Measurements from ENCODE around the gene MS4A15. TPM values are rescaled to one million over a fixed set of nuclear protein-coding genes. Genes with fewer than 3 reads are reported as not detected.
"Not testable (repeated sequence)": the region's sequence is repeated elsewhere in the genome, so short reads cannot be mapped to it uniquely, and the experiment has no call there.

MS4A15 gene, protein sequence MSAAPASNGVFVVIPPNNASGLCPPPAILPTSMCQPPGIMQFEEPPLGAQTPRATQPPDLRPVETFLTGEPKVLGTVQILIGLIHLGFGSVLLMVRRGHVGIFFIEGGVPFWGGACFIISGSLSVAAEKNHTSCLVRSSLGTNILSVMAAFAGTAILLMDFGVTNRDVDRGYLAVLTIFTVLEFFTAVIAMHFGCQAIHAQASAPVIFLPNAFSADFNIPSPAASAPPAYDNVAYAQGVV
- total RNA-seq, result not detected

DNA sequence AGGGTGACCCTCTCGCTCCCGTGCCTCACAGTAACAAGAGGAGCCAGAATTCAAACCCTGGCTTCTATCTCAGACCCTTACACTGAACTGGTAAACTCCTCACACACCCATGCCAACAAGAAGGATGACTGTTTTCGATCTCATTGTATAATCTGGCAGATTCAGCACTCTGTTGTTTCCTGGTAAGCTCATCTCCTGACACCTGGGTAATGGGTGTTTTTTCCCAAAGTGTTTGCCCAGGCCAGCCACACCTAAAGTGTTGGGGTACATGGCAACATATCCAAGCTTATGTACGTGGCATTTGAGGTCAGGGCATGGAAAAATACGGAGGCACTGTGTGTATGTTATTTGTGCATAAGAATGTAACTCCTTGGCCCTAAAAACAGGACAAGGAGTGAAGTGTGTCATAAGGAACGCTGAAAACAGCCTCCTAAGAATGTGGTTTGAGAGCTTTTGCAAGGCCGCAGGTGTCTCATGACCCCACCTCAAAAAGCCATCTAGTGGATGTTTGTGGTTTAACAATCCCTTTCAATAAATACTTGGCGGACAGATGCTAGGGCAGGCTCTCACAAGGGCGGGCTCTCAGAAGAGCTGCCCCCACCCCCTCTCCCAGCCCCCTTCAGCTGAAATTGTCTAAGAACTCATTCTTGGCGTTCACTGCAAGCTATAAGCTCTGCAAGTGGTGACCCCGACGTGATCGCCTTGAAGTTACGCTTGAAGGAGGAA, at the start of gene MS4A15:
MS4A15 (plus strand) TSS at position 561 of the 726 bp plus-strand sequence. CDS start 6,867 bp downstream, outside the sequence.
- Mint-ChIP-seq H3K4me3 (no peak within 1 kb of the TSS), H3K9me3 (no peaks in the 10 kb centered on the region), H3K36me3 (no peaks in the 10 kb centered on the region), H3K4me1 (ENCODE audit: low read depth in 2 of 2) (no peaks in the 10 kb centered on the region), H3K27me3 (peaks cover 22 to 31% of the 10 kb centered on the region in 2 donors), H3K27ac (no peak within 1 kb of the TSS)
- DNase-seq (ENCODE audit: low spot score) (no peak), ATAC-seq (no peak)

DNA sequence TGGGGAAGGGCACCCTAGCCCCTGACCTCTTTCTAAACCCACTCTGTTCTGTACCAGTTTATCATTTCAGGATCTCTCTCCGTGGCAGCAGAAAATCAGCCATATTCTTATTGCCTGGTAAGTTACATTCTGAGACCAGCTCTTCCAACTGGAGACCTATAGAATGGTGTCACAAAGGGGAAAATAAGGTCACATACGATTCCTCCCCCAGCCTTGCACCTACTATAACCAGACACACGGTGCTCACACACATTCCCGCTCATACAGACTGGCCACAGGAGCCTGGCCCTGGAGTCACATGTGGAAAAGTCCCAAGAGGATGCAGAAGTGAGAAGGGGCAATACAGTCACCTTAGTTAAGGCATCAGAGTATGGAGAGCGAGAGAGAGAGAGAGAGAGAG, 49.7 kb upstream of the MS4A15 start:
- H3K4me3 Mint-ChIP-seq, result no peak overlapping the region
- no peak overlapping the region for H3K27ac Mint-ChIP-seq
- no peaks in the 10 kb centered on the region for H3K4me1 Mint-ChIP-seq (ENCODE audit: low read depth in 2 of 2)
- DNase-seq (ENCODE audit: low spot score), result no peak
- H3K36me3 Mint-ChIP-seq, result no peaks in the 10 kb centered on the region
- no peak for ATAC-seq
- H3K9me3 Mint-ChIP-seq, result no peaks in the 10 kb centered on the region
- peaks cover 7 to 15% of the 10 kb centered on the region in 2 donors for H3K27me3 Mint-ChIP-seq

DNA sequence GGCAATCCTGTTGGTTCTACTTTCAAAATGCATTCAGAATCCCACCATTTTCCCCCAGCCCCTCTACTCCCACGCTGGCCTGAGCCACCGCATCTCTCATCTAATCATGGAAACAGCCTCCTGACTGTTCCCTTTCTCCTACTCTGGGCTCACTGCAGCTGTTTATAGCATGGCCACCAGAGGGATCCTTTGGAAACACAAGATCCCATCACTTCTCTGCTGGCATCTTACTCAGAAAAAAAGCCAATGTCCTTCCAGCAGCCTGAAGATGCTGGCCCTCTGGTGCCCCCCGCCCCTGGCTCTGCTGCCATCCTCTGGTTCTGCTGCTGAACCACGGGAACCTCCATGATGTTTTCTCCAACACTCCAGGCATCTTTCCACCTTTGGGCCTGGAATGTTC, 46.2 kb upstream of the MS4A15 start:
- Mint-ChIP-seq H3K27ac (no peak overlapping the region), H3K9me3 (no peaks in the 10 kb centered on the region), H3K27me3 (peaks cover 8 to 15% of the 10 kb centered on the region in 2 donors), H3K4me3 (no peak overlapping the region), H3K4me1 (ENCODE audit: low read depth in 2 of 2) (peaks cover 0 to 4% of the 10 kb centered on the region in 2 donors), H3K36me3 (no peaks in the 10 kb centered on the region)
- ATAC-seq (no peak), DNase-seq (ENCODE audit: low spot score) (no peak)

DNA sequence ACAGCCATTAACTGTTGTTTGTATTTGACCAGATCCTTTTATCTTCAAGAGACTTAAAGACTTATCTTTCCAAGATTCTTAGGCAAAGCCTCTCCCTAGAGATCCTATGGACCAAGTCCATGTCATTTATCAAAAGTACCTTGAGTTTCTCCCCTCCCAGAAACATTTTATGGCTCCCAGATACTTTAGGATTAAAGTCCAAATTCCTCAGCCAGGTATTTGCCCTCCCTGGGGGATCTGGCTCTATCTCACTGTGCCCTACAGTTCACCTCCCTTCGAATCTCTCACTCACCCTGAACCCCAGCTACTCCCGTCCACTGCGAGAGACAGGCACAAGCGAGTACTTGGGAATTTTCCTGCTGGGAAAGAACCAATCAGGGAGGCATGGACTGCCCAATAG, 45.4 kb upstream of the MS4A15 start:
- H3K27ac Mint-ChIP-seq, result no peak overlapping the region
- H3K27me3 Mint-ChIP-seq, result peaks cover 14 to 16% of the 10 kb centered on the region in 2 donors
- H3K9me3 Mint-ChIP-seq, result no peaks in the 10 kb centered on the region
- H3K4me1 Mint-ChIP-seq (ENCODE audit: low read depth in 2 of 2), result peaks cover 0 to 4% of the 10 kb centered on the region in 2 donors
- DNase-seq (ENCODE audit: low spot score) (no peak), ATAC-seq (no peak)
- H3K4me3 Mint-ChIP-seq, result no peak overlapping the region
- H3K36me3 Mint-ChIP-seq, result no peaks in the 10 kb centered on the region

DNA sequence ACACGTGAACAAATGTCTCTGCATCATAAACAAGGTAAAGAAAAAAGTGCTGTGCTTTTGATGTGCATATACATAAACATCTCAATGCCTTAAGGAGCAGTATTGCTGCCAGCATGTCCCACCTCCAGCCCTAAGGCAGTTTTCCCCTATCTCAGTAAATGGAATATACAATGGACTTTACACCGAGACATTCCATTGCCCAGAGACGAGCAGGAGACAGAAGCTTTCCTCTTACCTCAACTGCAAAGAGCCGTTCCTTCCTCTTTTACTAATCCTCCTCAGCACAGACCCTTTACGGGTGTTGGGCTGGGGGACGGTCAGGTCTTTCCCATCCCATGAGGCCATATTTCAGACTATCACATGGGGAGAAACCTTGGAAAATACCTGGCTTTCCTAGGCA, 43.2 kb upstream of the MS4A15 start:
- peaks cover 7 to 13% of the 10 kb centered on the region in 2 donors for H3K27me3 Mint-ChIP-seq
- not testable (repeated sequence) for H3K9me3 Mint-ChIP-seq; H3K4me3 Mint-ChIP-seq; H3K27ac Mint-ChIP-seq; DNase-seq (ENCODE audit: low spot score); ATAC-seq; H3K36me3 Mint-ChIP-seq; H3K4me1 Mint-ChIP-seq (ENCODE audit: low read depth in 2 of 2)

DNA sequence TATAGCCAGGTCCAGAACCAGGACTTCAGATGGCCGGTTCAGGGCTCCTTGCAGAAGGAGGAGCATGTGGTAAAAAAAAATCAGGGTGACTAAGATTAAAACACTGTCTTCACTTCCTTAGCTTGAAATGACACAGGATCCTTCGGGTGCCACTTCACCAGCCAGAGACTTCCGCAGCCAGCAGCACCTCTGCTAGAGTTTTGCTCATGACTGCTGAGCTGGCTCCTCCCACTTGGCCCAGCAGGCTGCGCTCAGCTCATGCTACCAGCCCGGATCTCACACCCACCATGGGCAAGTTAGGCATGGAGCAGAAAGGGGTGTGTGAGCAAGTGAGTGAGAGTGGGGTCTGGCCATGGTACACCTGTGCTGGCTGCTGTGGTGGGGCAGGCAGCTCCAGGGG, 38.7 kb upstream of the MS4A15 start:
- H3K4me1 Mint-ChIP-seq (ENCODE audit: low read depth in 2 of 2), result peaks cover 0 to 4% of the 10 kb centered on the region in 2 donors
- no peak for DNase-seq (ENCODE audit: low spot score)
- peak; percentile 28 to 85 for ATAC-seq
- H3K9me3 Mint-ChIP-seq, result no peaks in the 10 kb centered on the region
- no peaks in the 10 kb centered on the region for H3K36me3 Mint-ChIP-seq
- H3K27me3 Mint-ChIP-seq, result peaks cover 7 to 20% of the 10 kb centered on the region in 2 donors
- no peak overlapping the region for H3K4me3 Mint-ChIP-seq
- H3K27ac Mint-ChIP-seq, result no peak overlapping the region

DNA sequence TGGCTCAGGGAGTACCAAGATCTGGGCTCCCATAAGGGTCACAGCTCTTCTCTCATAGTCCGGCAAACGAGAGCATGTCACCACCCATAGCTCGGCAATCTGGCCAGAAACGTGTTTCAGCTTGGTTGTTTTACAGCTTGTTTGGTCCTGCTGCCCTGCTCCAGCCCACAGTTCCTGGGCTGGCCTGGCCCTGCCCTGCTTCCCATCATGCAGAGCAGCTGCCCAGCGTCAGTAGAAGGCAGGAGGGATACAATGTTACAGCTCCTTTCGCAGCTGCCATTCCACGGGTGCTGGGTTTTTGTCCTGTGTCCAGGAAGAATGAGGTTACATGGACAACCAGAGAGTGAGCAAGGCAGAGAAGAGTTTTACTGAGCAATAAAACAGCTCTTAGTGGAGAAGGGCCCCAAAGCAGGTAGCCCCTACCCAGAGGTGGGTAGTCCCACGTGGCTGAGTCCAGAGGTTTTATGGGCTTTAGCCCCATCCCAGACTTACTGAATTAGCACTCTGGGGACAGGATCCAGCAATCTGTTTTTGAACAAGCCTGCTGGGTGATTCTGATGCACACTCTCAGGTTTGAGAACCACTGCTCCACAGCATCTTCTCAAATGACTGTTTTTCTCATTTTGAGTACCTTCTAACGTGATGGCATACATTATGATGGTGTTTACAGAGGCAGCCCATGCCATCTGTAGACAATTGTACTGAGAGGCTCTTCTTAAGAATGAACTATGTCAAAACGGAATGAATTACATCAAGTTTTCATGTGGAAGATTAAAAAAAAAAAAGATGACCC, 37.9 kb upstream of the MS4A15 start:
- Mint-ChIP-seq H3K9me3 (no peaks in the 10 kb centered on the region), H3K4me1 (ENCODE audit: low read depth in 2 of 2) (peaks cover 0 to 4% of the 10 kb centered on the region in 2 donors), H3K27ac (no peak overlapping the region), H3K4me3 (no peak overlapping the region), H3K36me3 (no peaks in the 10 kb centered on the region), H3K27me3 (peaks cover 7 to 16% of the 10 kb centered on the region in 2 donors)
- ATAC-seq (peak in 1 of 2 donors; percentile 57), DNase-seq (ENCODE audit: low spot score) (no peak)

DNA sequence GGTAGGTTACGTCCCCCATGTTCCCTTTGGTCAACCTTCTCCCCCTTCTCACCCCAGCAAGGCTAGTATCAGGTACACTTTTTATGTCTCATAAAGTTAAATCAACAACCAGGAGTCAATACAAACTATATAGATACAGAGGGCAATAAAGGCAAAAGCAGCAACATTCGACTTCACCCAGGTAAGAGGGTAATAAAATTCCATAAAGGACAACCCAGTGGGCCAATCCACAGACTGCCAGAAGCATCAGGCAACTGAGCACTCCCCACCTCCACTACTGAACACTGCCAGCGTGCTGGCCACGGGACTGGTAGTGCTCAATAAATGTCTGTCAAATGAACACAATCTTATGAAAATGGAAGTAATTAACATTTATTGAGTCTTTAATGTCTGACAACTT, 37.3 kb upstream of the MS4A15 start:
- no peak overlapping the region for H3K27ac Mint-ChIP-seq
- no peak for DNase-seq (ENCODE audit: low spot score)
- ATAC-seq, result no peak
- H3K4me3 Mint-ChIP-seq, result no peak overlapping the region
- no peaks in the 10 kb centered on the region for H3K36me3 Mint-ChIP-seq
- H3K27me3 Mint-ChIP-seq, result peaks cover 7 to 16% of the 10 kb centered on the region in 2 donors
- H3K4me1 Mint-ChIP-seq (ENCODE audit: low read depth in 2 of 2), result peaks cover 0 to 3% of the 10 kb centered on the region in 2 donors
- no peaks in the 10 kb centered on the region for H3K9me3 Mint-ChIP-seq

DNA sequence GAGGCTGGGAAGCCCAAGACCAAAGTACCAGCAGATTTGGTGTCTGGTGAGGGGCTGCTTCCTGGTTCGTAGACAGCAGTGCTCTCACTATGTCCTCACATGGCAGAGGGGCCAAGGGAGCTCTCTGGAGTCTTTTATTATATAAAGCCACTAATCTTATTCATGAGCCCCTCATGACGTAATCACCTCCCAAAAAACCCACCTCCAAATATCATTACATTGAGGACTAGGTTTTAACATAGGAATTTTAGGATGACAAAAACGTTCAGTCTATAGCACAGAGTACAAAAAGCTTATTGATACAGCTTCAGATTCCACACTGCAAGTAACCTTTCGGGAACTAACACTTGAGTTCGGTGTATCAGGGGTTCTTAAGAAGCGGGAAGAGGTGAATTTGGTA, 36.2 kb upstream of the MS4A15 start:
- Mint-ChIP-seq H3K9me3 (no peaks in the 10 kb centered on the region), H3K36me3 (no peaks in the 10 kb centered on the region), H3K27ac (no peak overlapping the region), H3K27me3 (peaks cover 6 to 16% of the 10 kb centered on the region in 2 donors), H3K4me3 (no peak overlapping the region), H3K4me1 (ENCODE audit: low read depth in 2 of 2) (no peaks in the 10 kb centered on the region)
- ATAC-seq (no peak), DNase-seq (ENCODE audit: low spot score) (no peak)

DNA sequence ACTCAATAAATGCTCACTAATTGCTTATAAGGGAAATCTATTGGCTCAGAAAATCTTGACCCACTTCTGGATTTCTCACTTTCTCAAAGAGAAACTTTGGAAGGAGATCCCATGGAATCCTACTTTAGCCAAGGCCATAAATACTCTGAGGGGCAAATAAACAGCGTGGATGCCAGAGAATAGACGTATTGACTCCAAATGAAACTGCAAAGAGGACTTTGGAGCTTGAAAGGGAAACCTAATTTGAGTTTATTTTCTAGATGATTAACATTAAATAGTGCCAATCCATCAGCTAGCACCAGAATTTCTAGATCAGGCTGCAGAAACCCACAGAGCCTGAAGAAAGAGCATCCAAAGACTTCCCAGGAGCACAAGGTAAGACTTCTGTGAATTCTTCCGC, 32.2 kb upstream of the MS4A15 start, which contains the start of gene MS4A18:
MS4A18 (plus strand) TSS at position 301 of the 400 bp plus-strand sequence.
- Mint-ChIP-seq H3K27ac (no peak within 1 kb of the TSS), H3K9me3 (no peaks in the 10 kb centered on the region), H3K4me1 (ENCODE audit: low read depth in 2 of 2) (no peaks in the 10 kb centered on the region), H3K36me3 (no peaks in the 10 kb centered on the region), H3K4me3 (no peak within 1 kb of the TSS), H3K27me3 (peaks cover 20 to 21% of the 10 kb centered on the region in 2 donors)
- ATAC-seq, result no peak
- no peak for DNase-seq (ENCODE audit: low spot score)

DNA sequence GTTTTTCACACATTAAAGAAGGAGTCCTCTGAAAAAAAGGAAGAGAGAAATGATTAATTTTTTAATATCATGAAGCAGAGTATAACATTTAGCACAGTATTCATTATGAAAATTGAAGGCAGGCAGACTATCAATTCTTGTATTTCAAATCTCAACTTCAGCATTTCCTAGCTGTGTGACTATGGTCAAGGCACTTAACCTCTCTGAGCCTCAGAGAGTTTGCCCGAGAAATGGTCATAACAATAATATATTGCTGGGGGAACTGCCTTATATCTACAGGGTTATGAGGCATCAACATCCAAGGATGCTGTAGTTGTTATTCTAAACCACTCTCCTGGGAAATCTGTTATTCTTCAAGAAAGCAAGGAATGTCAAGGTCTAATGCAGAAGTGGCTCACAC, 31.1 kb upstream of the MS4A15 start:
- Mint-ChIP-seq H3K27me3 (peaks cover 20 to 22% of the 10 kb centered on the region in 2 donors), H3K4me1 (ENCODE audit: low read depth in 2 of 2) (no peaks in the 10 kb centered on the region), H3K9me3 (no peaks in the 10 kb centered on the region), H3K36me3 (no peaks in the 10 kb centered on the region), H3K27ac (no peak overlapping the region), H3K4me3 (no peak overlapping the region)
- no peak for ATAC-seq
- no peak for DNase-seq (ENCODE audit: low spot score)

DNA sequence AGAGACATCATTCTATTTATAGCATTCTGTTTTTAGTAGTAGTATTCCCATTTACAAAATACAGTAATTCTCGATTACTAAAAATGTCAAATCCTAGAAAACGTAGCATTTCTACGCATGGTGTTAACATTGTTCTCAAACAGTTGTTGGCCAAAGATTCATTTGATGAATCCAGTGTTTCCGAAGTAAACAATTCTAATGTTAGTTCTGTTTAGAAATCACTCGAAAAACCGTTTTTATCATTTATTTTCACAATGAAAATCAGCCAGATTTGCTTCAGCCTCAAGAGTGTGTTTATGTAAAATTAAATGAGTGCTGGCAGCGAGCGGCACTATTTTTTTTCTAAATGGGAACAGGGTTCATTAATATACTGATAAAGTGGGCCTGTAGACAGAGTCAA, 25.1 kb upstream of the MS4A15 start:
- ATAC-seq, result no peak
- no peaks in the 10 kb centered on the region for H3K9me3 Mint-ChIP-seq
- H3K27ac Mint-ChIP-seq, result no peak overlapping the region
- no peak for DNase-seq (ENCODE audit: low spot score)
- no peaks in the 10 kb centered on the region for H3K4me1 Mint-ChIP-seq (ENCODE audit: low read depth in 2 of 2)
- no peaks in the 10 kb centered on the region for H3K36me3 Mint-ChIP-seq
- H3K27me3 Mint-ChIP-seq, result peaks cover 17 to 26% of the 10 kb centered on the region in 2 donors
- no peak overlapping the region for H3K4me3 Mint-ChIP-seq

DNA sequence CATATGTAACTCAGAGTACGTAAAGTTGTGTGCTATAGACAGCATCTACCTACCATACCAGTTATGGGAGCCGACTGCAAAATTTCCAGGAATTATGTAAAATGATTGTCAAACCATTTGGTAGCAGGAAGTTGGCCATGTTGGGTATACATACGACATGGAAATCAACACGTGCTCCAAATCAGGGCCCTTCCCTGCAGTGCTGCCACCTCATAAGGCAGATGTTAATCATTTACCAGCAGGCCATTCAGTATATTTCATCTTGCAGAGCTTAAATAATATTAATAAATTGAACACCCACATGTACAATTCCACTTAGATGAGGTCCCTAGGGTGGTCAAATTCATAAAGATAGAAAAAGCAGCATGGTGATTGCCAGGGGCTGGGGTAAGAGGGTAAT, 22.4 kb upstream of the MS4A15 start:
- Mint-ChIP-seq H3K27me3 (peaks cover 17 to 27% of the 10 kb centered on the region in 2 donors), H3K36me3 (no peaks in the 10 kb centered on the region), H3K4me3 (no peak overlapping the region), H3K4me1 (ENCODE audit: low read depth in 2 of 2) (no peaks in the 10 kb centered on the region), H3K9me3 (no peaks in the 10 kb centered on the region), H3K27ac (no peak overlapping the region)
- DNase-seq (ENCODE audit: low spot score) (no peak), ATAC-seq (no peak)

DNA sequence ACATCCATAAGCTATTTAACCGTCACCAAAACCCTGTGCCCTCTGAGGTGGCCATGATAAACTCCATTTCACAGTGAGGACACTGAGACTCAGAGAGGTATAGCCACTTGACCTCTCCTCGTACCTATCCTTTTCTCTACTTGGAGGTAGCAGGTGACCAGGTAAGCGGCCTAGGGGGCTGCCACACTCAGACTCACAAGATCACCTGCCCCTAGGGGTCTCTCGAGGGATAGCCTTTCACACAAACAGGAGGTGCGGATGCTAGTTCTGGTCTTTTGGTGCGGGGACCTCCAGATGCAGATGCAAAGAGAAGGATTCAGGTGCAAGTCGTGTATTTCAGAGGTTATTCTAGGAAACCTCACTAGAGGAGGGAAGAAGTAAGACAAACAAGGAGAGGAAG, 17.6 kb upstream of the MS4A15 start:
- Mint-ChIP-seq H3K36me3 (no peaks in the 10 kb centered on the region), H3K27me3 (peaks cover 15 to 26% of the 10 kb centered on the region in 2 donors), H3K4me3 (no peak overlapping the region), H3K9me3 (no peaks in the 10 kb centered on the region), H3K27ac (no peak overlapping the region), H3K4me1 (ENCODE audit: low read depth in 2 of 2) (no peaks in the 10 kb centered on the region)
- DNase-seq (ENCODE audit: low spot score) (no peak), ATAC-seq (no peak)

All from natural killer cell treated with Interleukin-12 subunit alpha and Interleukin-12 subunit beta and Interleukin-15 and Interleukin-18, amount 100 ng/mL, for 72 hours (primary cell).